Measurements from ENCODE around the gene MGAT5. TPM values are rescaled to one million over a fixed set of nuclear protein-coding genes. Genes with fewer than 3 reads are reported as not detected.

The MGAT5 gene
- total RNA-seq, 1 experiment from 2014 or later: 52.4 TPM

DNA sequence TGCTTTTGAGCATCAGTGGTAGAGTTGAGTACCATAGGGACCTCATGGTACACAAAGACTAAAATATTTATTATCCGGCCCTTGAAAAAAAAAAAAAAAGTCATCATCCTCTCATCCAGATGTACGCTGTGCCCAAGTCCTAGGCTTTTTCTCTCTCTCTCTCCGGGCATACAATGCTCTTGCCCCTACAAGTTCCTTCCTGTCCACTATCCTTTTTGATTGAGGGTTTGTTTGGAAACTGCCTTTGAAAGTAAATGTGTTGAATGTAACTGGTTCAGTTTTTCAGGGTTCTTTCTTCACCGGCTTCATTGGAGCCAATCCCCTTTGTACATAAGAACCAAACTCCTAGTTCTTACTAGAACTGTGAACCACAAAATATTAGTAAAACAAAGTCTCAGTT is 130.3 kb downstream of the MGAT5 start (continued):
- TF ChIP-seq, protein P1, sequence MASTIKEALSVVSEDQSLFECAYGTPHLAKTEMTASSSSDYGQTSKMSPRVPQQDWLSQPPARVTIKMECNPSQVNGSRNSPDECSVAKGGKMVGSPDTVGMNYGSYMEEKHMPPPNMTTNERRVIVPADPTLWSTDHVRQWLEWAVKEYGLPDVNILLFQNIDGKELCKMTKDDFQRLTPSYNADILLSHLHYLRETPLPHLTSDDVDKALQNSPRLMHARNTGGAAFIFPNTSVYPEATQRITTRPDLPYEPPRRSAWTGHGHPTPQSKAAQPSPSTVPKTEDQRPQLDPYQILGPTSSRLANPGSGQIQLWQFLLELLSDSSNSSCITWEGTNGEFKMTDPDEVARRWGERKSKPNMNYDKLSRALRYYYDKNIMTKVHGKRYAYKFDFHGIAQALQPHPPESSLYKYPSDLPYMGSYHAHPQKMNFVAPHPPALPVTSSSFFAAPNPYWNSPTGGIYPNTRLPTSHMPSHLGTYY (CRISPR knock-in tag; IDR thresholded peaks at IDR 0.05): no peak
- TF ChIP-seq, protein P2, sequence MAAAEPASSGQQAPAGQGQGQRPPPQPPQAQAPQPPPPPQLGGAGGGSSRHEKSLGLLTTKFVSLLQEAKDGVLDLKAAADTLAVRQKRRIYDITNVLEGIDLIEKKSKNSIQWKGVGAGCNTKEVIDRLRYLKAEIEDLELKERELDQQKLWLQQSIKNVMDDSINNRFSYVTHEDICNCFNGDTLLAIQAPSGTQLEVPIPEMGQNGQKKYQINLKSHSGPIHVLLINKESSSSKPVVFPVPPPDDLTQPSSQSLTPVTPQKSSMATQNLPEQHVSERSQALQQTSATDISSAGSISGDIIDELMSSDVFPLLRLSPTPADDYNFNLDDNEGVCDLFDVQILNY (CRISPR knock-in tag; IDR thresholded peaks at IDR 0.05): no peak
- no peak for TF ChIP-seq ZNF121 (CRISPR knock-in tag; IDR thresholded peaks at IDR 0.05)
- TF ChIP-seq, protein P3, sequence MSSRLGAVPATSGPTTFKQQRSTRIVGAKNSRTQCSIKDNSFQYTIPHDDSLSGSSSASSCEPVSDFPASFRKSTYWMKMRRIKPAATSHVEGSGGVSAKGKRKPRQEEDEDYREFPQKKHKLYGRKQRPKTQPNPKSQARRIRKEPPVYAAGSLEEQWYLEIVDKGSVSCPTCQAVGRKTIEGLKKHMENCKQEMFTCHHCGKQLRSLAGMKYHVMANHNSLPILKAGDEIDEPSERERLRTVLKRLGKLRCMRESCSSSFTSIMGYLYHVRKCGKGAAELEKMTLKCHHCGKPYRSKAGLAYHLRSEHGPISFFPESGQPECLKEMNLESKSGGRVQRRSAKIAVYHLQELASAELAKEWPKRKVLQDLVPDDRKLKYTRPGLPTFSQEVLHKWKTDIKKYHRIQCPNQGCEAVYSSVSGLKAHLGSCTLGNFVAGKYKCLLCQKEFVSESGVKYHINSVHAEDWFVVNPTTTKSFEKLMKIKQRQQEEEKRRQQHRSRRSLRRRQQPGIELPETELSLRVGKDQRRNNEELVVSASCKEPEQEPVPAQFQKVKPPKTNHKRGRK (CRISPR knock-in tag; IDR thresholded peaks at IDR 0.05; ENCODE audit: borderline replicate concordance): no peak

DNA sequence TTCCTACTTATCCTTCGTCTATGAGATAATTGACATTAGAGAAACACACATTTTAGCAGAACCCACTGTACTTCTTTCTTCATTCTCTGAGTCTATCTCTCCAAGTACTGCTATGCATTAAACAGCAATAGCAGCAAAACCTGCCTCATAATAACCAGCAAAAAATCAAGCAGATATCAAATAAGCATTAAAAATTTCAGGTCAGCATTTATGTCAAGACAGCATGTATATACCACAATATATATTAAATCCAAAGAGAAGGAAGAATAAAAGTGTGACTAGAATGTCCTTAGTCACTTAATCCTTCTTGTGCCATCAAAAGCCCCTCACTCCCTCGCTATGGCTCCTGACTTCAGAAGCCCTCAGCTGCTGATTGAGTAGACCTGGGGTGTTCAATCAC is 131.3 kb downstream of the MGAT5 start:
- H3K27ac Mint-ChIP-seq: no peak overlapping the region
- DNase-seq (ENCODE audit: low spot score): no peak
- no peaks in the 10 kb centered on the region for H3K36me3 Mint-ChIP-seq
- TF ChIP-seq PRRX2 (CRISPR knock-in tag; IDR thresholded peaks at IDR 0.05): no peak
- TF ChIP-seq, protein P4, sequence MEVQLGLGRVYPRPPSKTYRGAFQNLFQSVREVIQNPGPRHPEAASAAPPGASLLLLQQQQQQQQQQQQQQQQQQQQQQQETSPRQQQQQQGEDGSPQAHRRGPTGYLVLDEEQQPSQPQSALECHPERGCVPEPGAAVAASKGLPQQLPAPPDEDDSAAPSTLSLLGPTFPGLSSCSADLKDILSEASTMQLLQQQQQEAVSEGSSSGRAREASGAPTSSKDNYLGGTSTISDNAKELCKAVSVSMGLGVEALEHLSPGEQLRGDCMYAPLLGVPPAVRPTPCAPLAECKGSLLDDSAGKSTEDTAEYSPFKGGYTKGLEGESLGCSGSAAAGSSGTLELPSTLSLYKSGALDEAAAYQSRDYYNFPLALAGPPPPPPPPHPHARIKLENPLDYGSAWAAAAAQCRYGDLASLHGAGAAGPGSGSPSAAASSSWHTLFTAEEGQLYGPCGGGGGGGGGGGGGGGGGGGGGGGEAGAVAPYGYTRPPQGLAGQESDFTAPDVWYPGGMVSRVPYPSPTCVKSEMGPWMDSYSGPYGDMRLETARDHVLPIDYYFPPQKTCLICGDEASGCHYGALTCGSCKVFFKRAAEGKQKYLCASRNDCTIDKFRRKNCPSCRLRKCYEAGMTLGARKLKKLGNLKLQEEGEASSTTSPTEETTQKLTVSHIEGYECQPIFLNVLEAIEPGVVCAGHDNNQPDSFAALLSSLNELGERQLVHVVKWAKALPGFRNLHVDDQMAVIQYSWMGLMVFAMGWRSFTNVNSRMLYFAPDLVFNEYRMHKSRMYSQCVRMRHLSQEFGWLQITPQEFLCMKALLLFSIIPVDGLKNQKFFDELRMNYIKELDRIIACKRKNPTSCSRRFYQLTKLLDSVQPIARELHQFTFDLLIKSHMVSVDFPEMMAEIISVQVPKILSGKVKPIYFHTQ (CRISPR knock-in tag; IDR thresholded peaks at IDR 0.05): no peak
- ATAC-seq: no peak
- ChIA-PET POLR2A (no interaction called here), CTCF (no interaction called here)
- H3K9me3 Mint-ChIP-seq: no peaks in the 10 kb centered on the region
- H3K27me3 Mint-ChIP-seq (ENCODE audit: low read depth): no peaks in the 10 kb centered on the region
- no peaks in the 10 kb centered on the region for H3K4me1 Mint-ChIP-seq
- H3K4me3 Mint-ChIP-seq: no peak overlapping the region

DNA sequence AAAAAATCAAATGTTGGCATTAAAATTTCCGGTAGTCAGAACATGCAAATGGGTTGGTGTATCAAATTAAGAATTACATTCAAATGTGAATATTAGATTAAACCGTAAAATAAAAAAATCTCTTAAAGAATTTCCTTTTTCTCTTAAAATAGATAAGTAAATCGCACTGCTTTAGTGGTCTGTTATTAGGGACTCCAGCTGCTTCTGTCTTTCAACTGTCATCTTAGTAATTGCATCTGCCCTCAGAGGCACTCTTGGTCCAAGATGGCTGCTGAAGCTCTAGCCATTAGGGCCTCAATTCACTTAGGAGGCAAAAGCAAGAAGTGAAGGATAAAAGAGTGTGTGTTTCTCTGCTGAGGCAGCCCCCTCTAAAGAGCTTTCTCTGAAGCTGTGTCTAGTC is 132.4 kb downstream of the MGAT5 start:
- ATAC-seq (no peak), DNase-seq (ENCODE audit: low spot score) (no peak)
- no peak overlapping the region for H3K4me3 Mint-ChIP-seq
- no peaks in the 10 kb centered on the region for H3K4me1 Mint-ChIP-seq
- no peak overlapping the region for H3K27ac Mint-ChIP-seq
- TF ChIP-seq FOXK1 (CRISPR knock-in tag; IDR thresholded peaks at IDR 0.05) (no peak), ZNF317 (CRISPR knock-in tag; IDR thresholded peaks at IDR 0.05; ENCODE audit: borderline replicate concordance, low read depth) (no peak)
- no peaks in the 10 kb centered on the region for H3K9me3 Mint-ChIP-seq
- no peaks in the 10 kb centered on the region for H3K36me3 Mint-ChIP-seq
- POLR2A ChIA-PET: no interaction called here
- CTCF ChIA-PET: interaction anchor here (2.7 kb wide), 1 partner anchor 64 kb away, joined by 13 read pairs; no protein-coding TSS in a partner anchor
- no peaks in the 10 kb centered on the region for H3K27me3 Mint-ChIP-seq (ENCODE audit: low read depth)

DNA sequence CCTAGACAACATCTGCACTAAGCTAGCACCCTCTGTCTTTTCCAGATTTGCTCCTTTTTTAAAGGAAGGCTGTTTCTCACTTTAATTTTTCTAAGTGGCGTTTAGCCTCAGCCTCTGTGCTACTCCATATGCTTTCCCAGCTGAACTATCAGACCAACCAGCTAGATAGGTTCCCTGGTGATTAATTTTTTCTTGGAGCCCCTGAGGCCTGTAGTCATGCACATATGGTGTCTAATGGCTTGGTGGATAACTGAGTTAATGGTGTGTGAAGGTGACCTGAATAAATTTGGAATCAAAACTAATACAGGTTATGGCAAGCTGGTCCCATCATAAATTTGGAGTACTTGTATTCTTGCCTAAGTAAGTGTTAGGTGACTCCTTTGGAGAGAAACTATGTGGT is 135.5 kb downstream of the MGAT5 start:
- no peaks in the 10 kb centered on the region for H3K27me3 Mint-ChIP-seq (ENCODE audit: low read depth)
- no peaks in the 10 kb centered on the region for H3K4me1 Mint-ChIP-seq
- H3K27ac Mint-ChIP-seq: no peak overlapping the region
- no peaks in the 10 kb centered on the region for H3K36me3 Mint-ChIP-seq
- ATAC-seq (no peak), DNase-seq (ENCODE audit: low spot score) (no peak)
- ChIA-PET POLR2A (no interaction called here), CTCF (interaction anchor here (0.5 kb wide), 1 partner anchor 12 kb away, joined by 3 read pairs; no protein-coding TSS in a partner anchor)
- TF ChIP-seq, protein P5, sequence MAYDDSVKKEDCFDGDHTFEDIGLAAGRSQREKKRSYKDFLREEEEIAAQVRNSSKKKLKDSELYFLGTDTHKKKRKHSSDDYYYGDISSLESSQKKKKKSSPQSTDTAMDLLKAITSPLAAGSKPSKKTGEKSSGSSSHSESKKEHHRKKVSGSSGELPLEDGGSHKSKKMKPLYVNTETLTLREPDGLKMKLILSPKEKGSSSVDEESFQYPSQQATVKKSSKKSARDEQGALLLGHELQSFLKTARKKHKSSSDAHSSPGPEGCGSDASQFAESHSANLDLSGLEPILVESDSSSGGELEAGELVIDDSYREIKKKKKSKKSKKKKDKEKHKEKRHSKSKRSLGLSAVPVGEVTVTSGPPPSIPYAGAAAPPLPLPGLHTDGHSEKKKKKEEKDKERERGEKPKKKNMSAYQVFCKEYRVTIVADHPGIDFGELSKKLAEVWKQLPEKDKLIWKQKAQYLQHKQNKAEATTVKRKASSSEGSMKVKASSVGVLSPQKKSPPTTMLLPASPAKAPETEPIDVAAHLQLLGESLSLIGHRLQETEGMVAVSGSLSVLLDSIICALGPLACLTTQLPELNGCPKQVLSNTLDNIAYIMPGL (CRISPR knock-in tag; IDR thresholded peaks at IDR 0.05): no peak
- TF ChIP-seq, protein P6, sequence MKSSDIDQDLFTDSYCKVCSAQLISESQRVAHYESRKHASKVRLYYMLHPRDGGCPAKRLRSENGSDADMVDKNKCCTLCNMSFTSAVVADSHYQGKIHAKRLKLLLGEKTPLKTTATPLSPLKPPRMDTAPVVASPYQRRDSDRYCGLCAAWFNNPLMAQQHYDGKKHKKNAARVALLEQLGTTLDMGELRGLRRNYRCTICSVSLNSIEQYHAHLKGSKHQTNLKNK (CRISPR knock-in tag; IDR thresholded peaks at IDR 0.05): no peak
- TF ChIP-seq IRF2 (CRISPR knock-in tag; IDR thresholded peaks at IDR 0.05; ENCODE audit: borderline replicate concordance, low read depth): no peak
- TF ChIP-seq CREB1 (CRISPR knock-in tag; IDR thresholded peaks at IDR 0.05): no peak
- TF ChIP-seq, protein P7, sequence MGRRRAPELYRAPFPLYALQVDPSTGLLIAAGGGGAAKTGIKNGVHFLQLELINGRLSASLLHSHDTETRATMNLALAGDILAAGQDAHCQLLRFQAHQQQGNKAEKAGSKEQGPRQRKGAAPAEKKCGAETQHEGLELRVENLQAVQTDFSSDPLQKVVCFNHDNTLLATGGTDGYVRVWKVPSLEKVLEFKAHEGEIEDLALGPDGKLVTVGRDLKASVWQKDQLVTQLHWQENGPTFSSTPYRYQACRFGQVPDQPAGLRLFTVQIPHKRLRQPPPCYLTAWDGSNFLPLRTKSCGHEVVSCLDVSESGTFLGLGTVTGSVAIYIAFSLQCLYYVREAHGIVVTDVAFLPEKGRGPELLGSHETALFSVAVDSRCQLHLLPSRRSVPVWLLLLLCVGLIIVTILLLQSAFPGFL (CRISPR knock-in tag; IDR thresholded peaks at IDR 0.05; ENCODE audit: borderline replicate concordance): no peak
- no peak for TF ChIP-seq ZNF423 (CRISPR knock-in tag; IDR thresholded peaks at IDR 0.05)
- TF ChIP-seq, protein P8, sequence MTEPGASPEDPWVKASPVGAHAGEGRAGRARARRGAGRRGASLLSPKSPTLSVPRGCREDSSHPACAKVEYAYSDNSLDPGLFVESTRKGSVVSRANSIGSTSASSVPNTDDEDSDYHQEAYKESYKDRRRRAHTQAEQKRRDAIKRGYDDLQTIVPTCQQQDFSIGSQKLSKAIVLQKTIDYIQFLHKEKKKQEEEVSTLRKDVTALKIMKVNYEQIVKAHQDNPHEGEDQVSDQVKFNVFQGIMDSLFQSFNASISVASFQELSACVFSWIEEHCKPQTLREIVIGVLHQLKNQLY (CRISPR knock-in tag; IDR thresholded peaks at IDR 0.05): no peak
- no peak for TF ChIP-seq EMX1 (CRISPR knock-in tag; IDR thresholded peaks at IDR 0.05)
- no peaks in the 10 kb centered on the region for H3K9me3 Mint-ChIP-seq
- no peak overlapping the region for H3K4me3 Mint-ChIP-seq
